Measurements from ENCODE around the gene HNMT.

HNMT gene

GRCh38 chr2:137944714-137945113 lies 19.6 kb upstream of the HNMT start:
- TF ChIP-seq REST (IDR thresholded peaks at IDR 0.05; ENCODE audit: insufficient read depth in 1 of 2, low read depth in 2 of 2, low read length in 2 of 2) = no peak
- no peak for TF ChIP-seq POLR2AphosphoS5 (IDR thresholded peaks at IDR 0.05; ENCODE audit: low read depth, low read length)
- TF ChIP-seq SIN3A (IDR thresholded peaks at IDR 0.05; ENCODE audit: borderline replicate concordance, insufficient read depth, low read length) = no peak
- no peak for TF ChIP-seq FOXP2 (optimal IDR thresholded peaks at IDR 0.05; ENCODE audit: borderline replicate concordance, extremely low read depth, extremely low read length, insufficient read depth)
- TF ChIP-seq TAF1 (IDR thresholded peaks at IDR 0.05; ENCODE audit: borderline replicate concordance, insufficient read depth, low read length) = no peak

- TF ChIP-seq SIN3A (IDR thresholded peaks at IDR 0.05; ENCODE audit: borderline replicate concordance, insufficient read depth, low read length) (no peak), TAF1 (IDR thresholded peaks at IDR 0.05; ENCODE audit: borderline replicate concordance, insufficient read depth, low read length) (no peak), FOXP2 (optimal IDR thresholded peaks at IDR 0.05; ENCODE audit: borderline replicate concordance, extremely low read depth, extremely low read length, insufficient read depth) (no peak), REST (IDR thresholded peaks at IDR 0.05; ENCODE audit: insufficient read depth in 1 of 2, low read depth in 2 of 2, low read length in 2 of 2) (no peak), POLR2AphosphoS5 (IDR thresholded peaks at IDR 0.05; ENCODE audit: low read depth, low read length) (no peak)
Observed at GRCh38 chr2:137945229-137945628, 19.0 kb upstream of the HNMT start.

GRCh38 chr2:137946227-137946626 lies 18.0 kb upstream of the HNMT start:
- TF ChIP-seq TAF1 (IDR thresholded peaks at IDR 0.05; ENCODE audit: borderline replicate concordance, insufficient read depth, low read length) = no peak
- TF ChIP-seq POLR2AphosphoS5 (IDR thresholded peaks at IDR 0.05; ENCODE audit: low read depth, low read length) = no peak
- TF ChIP-seq FOXP2 (optimal IDR thresholded peaks at IDR 0.05; ENCODE audit: borderline replicate concordance, extremely low read depth, extremely low read length, insufficient read depth) = no peak
- no peak for TF ChIP-seq SIN3A (IDR thresholded peaks at IDR 0.05; ENCODE audit: borderline replicate concordance, insufficient read depth, low read length)
- TF ChIP-seq REST (IDR thresholded peaks at IDR 0.05; ENCODE audit: insufficient read depth in 1 of 2, low read depth in 2 of 2, low read length in 2 of 2) = no peak

DNA sequence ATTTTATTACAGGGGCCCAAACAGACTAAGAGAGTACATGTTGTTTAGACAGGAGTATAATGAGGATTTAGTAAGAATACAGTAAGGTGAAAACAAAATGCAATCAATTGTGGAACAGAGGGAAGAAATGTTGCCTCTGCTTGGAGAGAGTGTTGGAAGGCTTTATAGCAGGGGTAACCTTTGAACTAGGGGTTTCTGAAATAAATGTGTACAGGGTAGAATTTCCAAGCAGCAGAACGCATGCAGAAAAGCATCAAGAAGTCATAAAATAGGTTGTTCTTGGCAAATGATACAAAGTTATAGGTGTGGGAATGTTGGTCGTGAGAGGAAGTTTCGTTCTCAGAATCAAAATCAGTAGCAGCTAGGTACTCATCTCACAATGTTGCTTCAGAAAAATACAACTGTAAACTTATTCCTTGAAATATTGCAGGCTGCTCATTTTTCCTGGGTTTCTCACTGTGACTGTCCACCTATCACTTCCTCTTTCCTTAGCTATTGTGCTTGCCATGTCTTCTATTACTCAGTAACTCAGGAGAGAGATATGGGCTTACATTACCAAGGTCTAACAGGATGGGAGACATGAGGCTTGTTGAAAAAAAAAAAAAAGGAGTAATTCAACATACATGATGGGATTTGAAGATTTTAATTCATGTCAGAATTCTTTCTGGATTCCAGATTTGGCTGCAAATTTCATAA lies 17.1 kb upstream of the HNMT start:
- TF ChIP-seq FOXP2 (optimal IDR thresholded peaks at IDR 0.05; ENCODE audit: borderline replicate concordance, extremely low read depth, extremely low read length, insufficient read depth) = no peak

GRCh38 chr2:137947728-137948336 lies 16.4 kb upstream of the HNMT start:
- TF ChIP-seq POLR2AphosphoS5 (IDR thresholded peaks at IDR 0.05; ENCODE audit: low read depth, low read length) (no peak), SIN3A (IDR thresholded peaks at IDR 0.05; ENCODE audit: borderline replicate concordance, insufficient read depth, low read length) (no peak), FOXP2 (optimal IDR thresholded peaks at IDR 0.05; ENCODE audit: borderline replicate concordance, extremely low read depth, extremely low read length, insufficient read depth) (no peak), TAF1 (IDR thresholded peaks at IDR 0.05; ENCODE audit: borderline replicate concordance, insufficient read depth, low read length) (no peak), REST (IDR thresholded peaks at IDR 0.05; ENCODE audit: insufficient read depth in 1 of 2, low read depth in 2 of 2, low read length in 2 of 2) (no peak)
